SW 1271 (cell line): ENCODE data around the gene CBX8.
"Not testable (repeated sequence)": the region's sequence is repeated elsewhere in the genome, so short reads cannot be mapped to it uniquely, and the experiment has no call there.

Source experiments
- DNase-seq, 2 experiments: peaks; one replicate each; lab custom pipeline; 2025; lab: John Stamatoyannopoulos, UW

CBX8 gene

GRCh38 chr17:79779084-79779529, 17.8 kb downstream of the CBX8 start:
- no peak for DNase-seq

- no peak for DNase-seq
Observed at GRCh38 chr17:79778504-79779083, 18.3 kb downstream of the CBX8 start.

- DNase-seq = peak in 1 of 2 experiments; percentile 46
Observed at GRCh38 chr17:79777894-79778503, 18.9 kb downstream of the CBX8 start, which contains the start of gene CBX2. TSS of gene CBX2 (plus strand) at chr17:79778148. CDS start at chr17:79778236, 88 bp downstream.

- DNase-seq = peak in 1 of 2 experiments; percentile 47
Observed at GRCh38 chr17:79777120-79777893, 19.6 kb downstream of the CBX8 start.

- DNase-seq = no peak
Observed at GRCh38 chr17:79776376-79777119, 20.3 kb downstream of the CBX8 start.

GRCh38 chr17:79775632-79776031, 21.2 kb downstream of the CBX8 start:
- DNase-seq = no peak

- no peak for DNase-seq
Observed at GRCh38 chr17:79774561-79774975, 22.3 kb downstream of the CBX8 start.

- DNase-seq = not testable (repeated sequence)
Observed at GRCh38 chr17:79772726-79773125, 24.2 kb downstream of the CBX8 start.

GRCh38 chr17:79771276-79771675, 25.6 kb downstream of the CBX8 start:
- DNase-seq = no peak

- no peak for DNase-seq
Observed at GRCh38 chr17:79769570-79770506, 27.0 kb downstream of the CBX8 start.

GRCh38 chr17:79765708-79766107, 31.2 kb downstream of the CBX8 start:
- no peak for DNase-seq

- no peak for DNase-seq
Observed at GRCh38 chr17:79761894-79762589, 34.8 kb downstream of the CBX8 start.

- DNase-seq = no peak
Observed at GRCh38 chr17:79760197-79760906, 36.5 kb downstream of the CBX8 start.

GRCh38 chr17:79758271-79758670, 38.6 kb downstream of the CBX8 start:
- DNase-seq = no peak

GRCh38 chr17:79757140-79757745, 39.6 kb downstream of the CBX8 start:
- DNase-seq = no peak

- DNase-seq = no peak
Observed at GRCh38 chr17:79755591-79755990, 41.3 kb downstream of the CBX8 start.

- DNase-seq = not testable (repeated sequence)
Observed at GRCh38 chr17:79754903-79755302, 42.0 kb downstream of the CBX8 start.

- DNase-seq = no peak
Observed at GRCh38 chr17:79754370-79754769, 42.5 kb downstream of the CBX8 start.

- no peak for DNase-seq
Observed at GRCh38 chr17:79752175-79752574, 44.7 kb downstream of the CBX8 start.
